Hematopoietic multipotent progenitor cell treated with erythropoietin and hydrocortisone succinate and interleukin-3 and kit ligand, for 8 days (in vitro differentiated cells): ENCODE data around the gene SLC2A9.
"Not testable (repeated sequence)": the region's sequence is repeated elsewhere in the genome, so short reads cannot be mapped to it uniquely, and the experiment has no call there.

Experiments
- DNase-seq: peaks from one replicate; pipeline ENCODE4 v3.0.0-alpha.2; 2015

Gene SLC2A9

GRCh38 chr4:9808077-9808476 lies 213.2 kb downstream of the SLC2A9 start:
- DNase-seq, result no peak

GRCh38 chr4:9804918-9805317 lies 216.4 kb downstream of the SLC2A9 start:
- DNase-seq, result no peak

GRCh38 chr4:9800848-9801247 lies 220.4 kb downstream of the SLC2A9 start:
- DNase-seq, result no peak

- not testable (repeated sequence) for DNase-seq
These were observed 224.7 kb downstream of the SLC2A9 start for GRCh38 chr4:9796641-9797040.

GRCh38 chr4:9792381-9792780 lies 228.9 kb downstream of the SLC2A9 start:
- DNase-seq, result no peak

- DNase-seq, result not testable (repeated sequence)
These were observed 235.4 kb downstream of the SLC2A9 start for GRCh38 chr4:9785891-9786290.

GRCh38 chr4:9782136-9782436 lies 239.2 kb downstream of the SLC2A9 start:
- no peak for DNase-seq

GRCh38 chr4:9781343-9782135 lies 239.8 kb downstream of the SLC2A9 start, which contains the start of gene DRD5:
Gene DRD5 (plus strand): TSS chr4:9781634. CDS start chr4:9782030, 396 bp downstream.
- no peak for DNase-seq
